Measurements from ENCODE around the gene ERVV-1.
"Not testable (repeated sequence)": the region's sequence is repeated elsewhere in the genome, so short reads cannot be mapped to it uniquely, and the experiment has no call there.

ERVV-1 gene

GRCh38 chr19:53028306-53028705 is 14.6 kb downstream of the ERVV-1 start:
- not testable (repeated sequence) for DNase-seq

GRCh38 chr19:53034054-53034453 is 20.3 kb downstream of the ERVV-1 start:
- no peak for DNase-seq

- no peak for DNase-seq
Observed at GRCh38 chr19:53034948-53035675, 21.4 kb downstream of the ERVV-1 start.

DNA sequence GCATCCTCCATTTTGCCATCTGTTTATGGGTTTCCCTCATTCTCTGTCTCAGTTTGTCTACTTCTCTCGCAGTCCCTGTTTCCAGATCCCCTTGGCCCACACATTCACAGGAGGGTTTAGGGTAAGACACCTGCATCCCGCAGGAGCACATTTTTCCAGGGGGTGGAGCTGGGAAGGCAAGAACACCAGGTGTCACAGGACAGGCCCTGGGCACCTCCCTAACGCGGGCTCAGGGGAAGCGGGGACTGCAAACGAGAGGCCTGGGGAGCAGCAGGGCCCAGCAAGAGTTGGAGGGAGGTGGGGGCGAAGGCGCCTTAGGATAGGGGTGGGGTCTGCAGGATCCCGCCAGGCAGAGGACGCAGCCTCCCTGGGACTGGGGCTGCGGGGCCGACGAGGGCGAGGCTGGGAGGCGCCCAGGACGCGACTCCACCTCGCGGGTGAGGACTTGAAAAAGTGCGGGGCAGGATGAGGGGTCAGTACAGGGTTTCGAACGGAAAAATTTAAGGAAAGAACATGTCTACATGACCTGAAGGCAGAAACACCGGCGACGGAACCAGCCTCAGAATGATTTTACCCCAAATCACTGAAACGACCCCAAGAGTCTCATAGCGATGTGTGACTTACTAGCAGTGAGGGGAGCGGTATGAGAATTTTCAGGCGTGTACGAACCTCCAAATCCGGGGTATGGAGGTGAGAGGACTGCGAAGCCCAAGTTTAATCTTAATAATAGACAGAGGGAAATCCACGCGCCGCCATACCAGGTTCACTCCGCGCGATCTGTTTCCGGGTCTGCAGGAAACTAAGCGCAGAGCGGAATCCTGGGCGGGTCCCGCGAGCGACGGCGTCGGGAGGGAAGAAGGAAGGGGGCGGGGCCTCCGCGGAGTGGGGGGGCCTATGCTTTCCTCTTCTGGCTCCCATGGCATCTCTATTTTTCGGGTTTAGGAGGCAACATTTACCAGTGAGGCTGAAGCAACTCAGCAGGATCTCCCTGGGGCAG is 23.7 kb downstream of the ERVV-1 start:
- peak; percentile 56 for DNase-seq

- DNase-seq = no peak
Observed at GRCh38 chr19:53041366-53041765, 27.6 kb downstream of the ERVV-1 start.

GRCh38 chr19:53045536-53045935 is 31.8 kb downstream of the ERVV-1 start:
- no peak for DNase-seq

DNA sequence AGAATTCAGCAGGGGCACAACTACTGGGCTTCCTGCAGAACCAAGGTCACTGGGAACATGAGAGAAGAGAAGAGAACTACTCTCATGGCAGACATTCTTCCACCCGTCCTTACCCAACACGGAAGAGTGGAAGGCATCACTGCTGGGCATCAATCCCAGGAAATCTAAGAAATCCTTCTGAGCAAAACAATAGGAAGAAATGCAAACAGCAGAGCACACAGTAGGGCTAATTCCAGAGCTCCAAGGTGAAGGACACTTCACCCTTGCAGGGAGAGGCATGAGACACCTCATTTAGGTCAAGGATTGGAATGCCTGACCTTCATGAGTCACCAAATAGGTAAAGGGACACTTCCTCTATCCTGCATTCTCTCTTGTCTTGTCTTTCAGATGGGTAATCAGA is 33.7 kb downstream of the ERVV-1 start:
- no peak for DNase-seq

DNA sequence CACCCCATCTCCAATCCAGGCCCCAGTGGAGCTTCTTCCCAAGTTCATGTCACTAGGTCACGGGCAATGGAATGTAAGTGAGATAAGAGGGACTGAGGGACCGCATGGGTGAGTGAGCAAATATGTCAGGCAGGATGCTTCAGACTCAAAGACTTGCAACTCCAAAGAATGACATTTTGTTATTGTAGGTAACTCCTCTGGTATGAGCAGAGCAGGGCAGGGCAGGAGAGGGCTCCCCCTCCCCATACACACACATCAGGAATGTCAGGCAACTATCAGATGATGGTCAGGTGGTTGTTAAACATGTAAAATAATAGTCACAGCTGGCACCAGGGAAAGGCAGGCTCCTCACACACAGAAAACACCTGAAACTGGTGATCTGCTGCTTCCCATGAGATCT is 41.4 kb downstream of the ERVV-1 start:
- DNase-seq = no peak

- DNase-seq = no peak
Observed at GRCh38 chr19:53057904-53058580, 44.3 kb downstream of the ERVV-1 start.
